Inflammatory macrophage treated with lipopolysaccharide for 4 hours (primary cell): ENCODE measurements around the gene LHX2.

Experiments
- DNase-seq: peaks from one replicate; pipeline ENCODE4 v3.0.0-alpha.2; 2020

LHX2 gene

GRCh38 chr9:124014211-124014955 lies 2.8 kb downstream of the LHX2 start:
- no peak for DNase-seq

GRCh38 chr9:124014956-124015660 lies 3.5 kb downstream of the LHX2 start:
- no peak for DNase-seq

- no peak for DNase-seq
Measured at GRCh38 chr9:124015661-124016131, 4.1 kb downstream of the LHX2 start.

GRCh38 chr9:124016175-124017050 lies 4.8 kb downstream of the LHX2 start:
- DNase-seq: no peak

GRCh38 chr9:124017051-124017928 lies 5.7 kb downstream of the LHX2 start:
- DNase-seq: no peak

- no peak for DNase-seq
Measured at GRCh38 chr9:124017929-124018729, 6.6 kb downstream of the LHX2 start.

- DNase-seq: no peak
Measured at GRCh38 chr9:124018730-124019697, 7.4 kb downstream of the LHX2 start.

GRCh38 chr9:124019771-124020519 lies 8.4 kb downstream of the LHX2 start:
- no peak for DNase-seq

GRCh38 chr9:124020520-124021384 lies 9.2 kb downstream of the LHX2 start:
- DNase-seq: no peak

GRCh38 chr9:124021385-124021769 lies 9.8 kb downstream of the LHX2 start:
- DNase-seq: no peak

- no peak for DNase-seq
Measured at GRCh38 chr9:124022201-124023121, 10.9 kb downstream of the LHX2 start.

GRCh38 chr9:124024107-124024506 lies 12.5 kb downstream of the LHX2 start:
- no peak for DNase-seq

GRCh38 chr9:124029617-124030016 lies 18.0 kb downstream of the LHX2 start:
- no peak for DNase-seq

GRCh38 chr9:124030969-124031451 lies 19.4 kb downstream of the LHX2 start:
- DNase-seq: no peak

- no peak for DNase-seq
Measured at GRCh38 chr9:124032247-124032646, 20.7 kb downstream of the LHX2 start.

GRCh38 chr9:124033348-124033747 lies 21.8 kb downstream of the LHX2 start:
- DNase-seq: no peak

- DNase-seq: no peak
Measured at GRCh38 chr9:124033967-124034366, 22.4 kb downstream of the LHX2 start.
